ENCODE measurements around the gene SUSD5. TPM values are rescaled to one million over a fixed set of nuclear protein-coding genes. Genes with fewer than 3 reads are reported as not detected.

Gene SUSD5
- total RNA-seq, 1 experiment from 2014 or later = 4.9 TPM

- no peak overlapping the region for H4K5ac ChIP-seq (ENCODE audit: insufficient read length, low read depth, low read length)
- no peak for DNase-seq
- H2AK5ac ChIP-seq (ENCODE audit: insufficient read length, low read length) = no peak overlapping the region
- Mint-ChIP-seq H3K9me3 (no peaks in the 10 kb centered on the region; a peak in 2 of 5 replicates), H3K36me3 (ENCODE audit: insufficient read depth in 1 of 3, low read depth in 3 of 3) (no peaks in the 10 kb centered on the region; a peak in 1 of 7 replicates), H3K4me1 (no peaks in the 10 kb centered on the region), H3K4me3 (no peak overlapping the region), H3K27ac (no peak overlapping the region; a peak in 1 of 7 replicates), H3K27me3 (ENCODE audit: low read depth) (no peaks in the 10 kb centered on the region)
- H3K9me3 ChIP-seq (ENCODE audit: control insufficient read depth, low read depth, low read length) = no peaks in the 10 kb centered on the region
- no peak overlapping the region for H3T11ph ChIP-seq (ENCODE audit: low read length)
- no peak overlapping the region for H3K4ac ChIP-seq (ENCODE audit: low read depth, low read length)
- H3K79me2 ChIP-seq (ENCODE audit: insufficient read depth, low read length) = no peaks in the 10 kb centered on the region
- no peak overlapping the region for H2BK15ac ChIP-seq (ENCODE audit: low read depth, low read length)
- no peak overlapping the region for H3K9ac ChIP-seq (ENCODE audit: extremely low read depth, insufficient read length, low read length)
- H3K18ac ChIP-seq (ENCODE audit: insufficient read length, low read depth, low read length) = no peak overlapping the region
- no peak overlapping the region for H2BK5ac ChIP-seq (ENCODE audit: insufficient read length, low read length)
- H2AFZ ChIP-seq (ENCODE audit: low read length) = no peak overlapping the region
- H3K23me2 ChIP-seq (ENCODE audit: insufficient read length, low read depth, low read length, poor library complexity, severe bottlenecking) = no peaks in the 10 kb centered on the region
- WGBS (ENCODE audit: extremely low coverage, insufficient read length, low lambda C conversion rate) = no CpG with 5 or more reads among the region's 2 CpGs
- no peak overlapping the region for H3K23ac ChIP-seq (ENCODE audit: insufficient read length, low read depth, low read length)
- no peak overlapping the region for H2BK20ac ChIP-seq (ENCODE audit: low read depth, low read length, poor library complexity, severe bottlenecking)
- no peak overlapping the region for H3K4me2 ChIP-seq (ENCODE audit: insufficient read depth, insufficient read length, low read length)
- H3K4me1 ChIP-seq (ENCODE audit: insufficient read depth, low read length) = no peaks in the 10 kb centered on the region
- no peaks in the 10 kb centered on the region for H3K27me3 ChIP-seq (ENCODE audit: insufficient read depth, low read length)
- TF ChIP-seq CTCF (conservative IDR thresholded peaks at IDR 0.05) = no peak
- no peak overlapping the region for H4K91ac ChIP-seq (ENCODE audit: insufficient read length, low read depth, low read length)
- H4K8ac ChIP-seq (replicated peaks; ENCODE audit: insufficient read length, low read depth, low read length) = no peak overlapping the region
- H3K14ac ChIP-seq (ENCODE audit: insufficient read depth, low read length) = no peak overlapping the region
- no peak overlapping the region for H3K27ac ChIP-seq (ENCODE audit: insufficient read length, low read depth, low read length)
- H3K79me1 ChIP-seq (ENCODE audit: insufficient read depth, low read depth, low read length, poor library complexity, severe bottlenecking) = no peaks in the 10 kb centered on the region
- H4K20me1 ChIP-seq (ENCODE audit: control insufficient read depth, insufficient read depth, insufficient read length) = no peaks in the 10 kb centered on the region
- H2BK120ac ChIP-seq (ENCODE audit: low read depth, low read length, poor library complexity, severe bottlenecking) = no peak overlapping the region
- H2BK12ac ChIP-seq (ENCODE audit: insufficient read length, low read depth, low read length) = no peak overlapping the region
- no peak overlapping the region for H3K56ac ChIP-seq (ENCODE audit: insufficient read length, low read depth, low read length)
Observed at GRCh38 chr3:33173103-33173502, 45.5 kb downstream of the SUSD5 start.
